ENCODE data around the gene SMARCB1. TPM values are rescaled to one million over a fixed set of nuclear protein-coding genes. Genes with fewer than 3 reads are reported as not detected.
A peak's percentile ranks its signal among the peaks of the same experiment; 100 is the strongest.

SMARCB1 gene
- total RNA-seq, 1 donor from 2014 or later, result 22.1 TPM

GRCh38 chr22:23762842-23763578 is 23.8 kb upstream of the SMARCB1 start, which contains the start of gene C22orf15:
TSS of gene C22orf15 (plus strand) at chr22:23762990. CDS start at chr22:23763307, 317 bp downstream.
- H3K9me3 ChIP-seq, result no peaks in the 10 kb centered on the region
- intact Hi-C loops (cut with DNase I), result no loop called here
- H3K4me1 ChIP-seq, result peaks cover 9 to 15% of the 10 kb centered on the region in 2 donors
- TF ChIP-seq CTCF (IDR thresholded peaks at IDR 0.05), result no peak
- H3K36me3 ChIP-seq, result no peaks in the 10 kb centered on the region
- H3K27me3 ChIP-seq, result no peaks in the 10 kb centered on the region
- H3K27ac ChIP-seq, result no peak within 1 kb of the TSS
- H3K4me3 ChIP-seq, result peak within 1 kb of the TSS; percentile 16 to 57
- no peak for DNase-seq (ENCODE audit: low spot score in 2 of 2)

GRCh38 chr22:23763579-23763945 is 23.2 kb upstream of the SMARCB1 start:
- no peak for DNase-seq (ENCODE audit: low spot score in 2 of 2)
- intact Hi-C loops (cut with DNase I), result no loop called here
- H3K4me3 ChIP-seq, result peak overlapping the region; percentile 16 to 57

GRCh38 chr22:23763954-23764353 is 22.8 kb upstream of the SMARCB1 start:
- DNase-seq (ENCODE audit: low spot score in 2 of 2), result no peak
- no peak for TF ChIP-seq CTCF (IDR thresholded peaks at IDR 0.05)
- H3K27ac ChIP-seq, result no peak overlapping the region
- no peaks in the 10 kb centered on the region for H3K27me3 ChIP-seq
- no peaks in the 10 kb centered on the region for H3K36me3 ChIP-seq
- H3K4me1 ChIP-seq, result peaks cover 9 to 22% of the 10 kb centered on the region in 2 donors
- H3K4me3 ChIP-seq, result peak overlapping the region in 1 of 2 donors; percentile 57
- H3K9me3 ChIP-seq, result no peaks in the 10 kb centered on the region
- intact Hi-C loops (cut with DNase I), result no loop called here

More at GRCh38 chr22:23763579-23763945, 23.2 kb upstream of the SMARCB1 start:
- H3K27me3 ChIP-seq, result no peaks in the 10 kb centered on the region
- H3K27ac ChIP-seq, result no peak overlapping the region
- H3K4me1 ChIP-seq, result peaks cover 9 to 18% of the 10 kb centered on the region in 2 donors
- H3K36me3 ChIP-seq, result no peaks in the 10 kb centered on the region
- H3K9me3 ChIP-seq, result no peaks in the 10 kb centered on the region
- no peak for TF ChIP-seq CTCF (IDR thresholded peaks at IDR 0.05)

GRCh38 chr22:23764899-23765881 is 21.6 kb upstream of the SMARCB1 start:
- no peak for TF ChIP-seq CTCF (IDR thresholded peaks at IDR 0.05)
- no peak overlapping the region for H3K27ac ChIP-seq
- DNase-seq (ENCODE audit: low spot score in 2 of 2), result no peak
- no peak overlapping the region for H3K4me3 ChIP-seq
- no peaks in the 10 kb centered on the region for H3K27me3 ChIP-seq
- no peaks in the 10 kb centered on the region for H3K36me3 ChIP-seq
- no peaks in the 10 kb centered on the region for H3K9me3 ChIP-seq
- intact Hi-C loops (cut with DNase I), result no loop called here
- H3K4me1 ChIP-seq, result peaks cover 9 to 22% of the 10 kb centered on the region in 2 donors

GRCh38 chr22:23767303-23767672 is 19.5 kb upstream of the SMARCB1 start:
- Histone ChIP-seq H3K4me1 (peaks cover 9 to 23% of the 10 kb centered on the region in 2 donors), H3K4me3 (peak overlapping the region; percentile 70 to 75), H3K9me3 (no peaks in the 10 kb centered on the region), H3K36me3 (no peaks in the 10 kb centered on the region), H3K27ac (peak overlapping the region; percentile 71 to 74), H3K27me3 (no peaks in the 10 kb centered on the region)
- no peak for DNase-seq (ENCODE audit: low spot score in 2 of 2)
- intact Hi-C loops (cut with DNase I), result loop anchor here (1.0 kb wide), 1 partner anchor 16 kb away; the partner anchor contains the start of gene ZNF70
- TF ChIP-seq CTCF (IDR thresholded peaks at IDR 0.05), result no peak
